GM12878 (cell line): Measurements from ENCODE around the gene NOCT. TPM values are rescaled to one million over a fixed set of nuclear protein-coding genes. Genes with fewer than 3 reads are reported as not detected.
"Not testable (repeated sequence)": the region's sequence is repeated elsewhere in the genome, so short reads cannot be mapped to it uniquely, and the experiment has no call there.

Experiments
- ATAC-seq: fragments of 200-7000 bp; cut with Tn5 transposase; 3 replicates; pipeline ENCODE4 v1.9.1; 2020; ENCODE audit warnings: mild to moderate bottlenecking, moderate library complexity
- BruUV-seq: library from RNA; stranded (reverse); fragments of 400-500 nt; replicated peaks from 2 replicates; lab custom pipeline; 2021; lab: Mats Ljungman, UMichigan
- CTCF ChIA-PET: fragments of 300-600 bp; sonication (Branson Sonifier 250); formaldehyde crosslinking; extraction: SDS; loops from one replicate; lab custom pipeline; 2021; ENCODE audit warnings: inconsistent platforms; lab: Yijun Ruan, JAX
- POLR2A ChIA-PET: fragments of 350-600 bp; formaldehyde crosslinking; extraction: SDS; loops from one replicate; lab custom pipeline; 2021; ENCODE audit warnings: inconsistent platforms; lab: Charles Lee
- RAD21 ChIA-PET: fragments of 300-600 bp; sonication (Branson Sonifier 250); formaldehyde crosslinking; loops from one replicate; lab custom pipeline; 2023; ENCODE audit warnings: antibody characterized with exemption; ENCODE audit not compliant: unreplicated experiment; lab: Charles Lee
- SMC1A ChIA-PET: fragments of 300-600 bp; sonication (Branson Sonifier 250); formaldehyde crosslinking; loops from one replicate; lab custom pipeline; 2023; ENCODE audit not compliant: unreplicated experiment, uncharacterized antibody; lab: Charles Lee
- DNase-seq: peaks from one replicate; pipeline ENCODE4 v3.0.0-alpha.2; 2011; ENCODE audit warnings: low read depth, low spot score
- FAIRE-seq: peaks from 3 replicates; lab custom pipeline; 2011; peaks lifted over from hg19 to GRCh38; lab: Jason Lieb, UNC
- H2AFZ ChIP-seq: 2 replicates; pipeline ENCODE4 v1.6.0; 2011; ENCODE audit warnings: low read depth, low read length, control low read depth; ENCODE audit not compliant: control insufficient read depth
- H3K27ac ChIP-seq: 2 replicates; pipeline ENCODE4 v1.5.1; 2011; ENCODE audit warnings: control low read depth; ENCODE audit not compliant: control insufficient read depth, insufficient read depth
- H3K27me3 ChIP-seq, 2 experiments: replicated peaks in 1 of 2; 2 replicates each; pipeline versions ENCODE4 v1.6.0 to v1.6.1; 2011; ENCODE audit warnings: low read length in 1 of 2; ENCODE audit not compliant: control insufficient read depth in 2 of 2, insufficient read depth in 2 of 2
- H3K36me3 ChIP-seq, 2 experiments: 2 replicates each; pipeline ENCODE4 v1.5.1; 2011; ENCODE audit warnings: low read length in 1 of 2; ENCODE audit not compliant: control insufficient read depth in 2 of 2, insufficient read depth in 2 of 2
- H3K4me1 ChIP-seq: 2 replicates; pipeline ENCODE4 v1.6.1; 2011; ENCODE audit warnings: mild to moderate bottlenecking, low read length, moderate library complexity, mixed read lengths; ENCODE audit not compliant: control insufficient read depth, insufficient read depth
- H3K4me2 ChIP-seq: 2 replicates; pipeline ENCODE4 v1.6.0; 2011; ENCODE audit warnings: control low read depth; ENCODE audit not compliant: control insufficient read depth, insufficient read depth
- H3K4me3 ChIP-seq: fragments of 200-600 bp; sonication (generic); 2 replicates; pipeline ENCODE4 v1.5.1; 2016
- H3K79me2 ChIP-seq: 2 replicates; pipeline ENCODE4 v1.6.0; 2011; ENCODE audit warnings: low read length; ENCODE audit not compliant: control insufficient read depth, insufficient read depth
- H3K9ac ChIP-seq: 2 replicates; pipeline ENCODE4 v1.8.0; 2011; ENCODE audit warnings: low read length, control low read depth, mixed read lengths; ENCODE audit not compliant: control insufficient read depth, insufficient read depth
- H3K9me3 ChIP-seq: replicated peaks from 3 replicates; pipeline ENCODE4 v1.5.1; 2011; ENCODE audit warnings: mild to moderate bottlenecking, low read length; ENCODE audit not compliant: control insufficient read depth, insufficient read depth
- H4K20me1 ChIP-seq: 2 replicates; pipeline ENCODE4 v1.6.0; 2011; ENCODE audit not compliant: control insufficient read depth, insufficient read depth
- CUX1 ChIP-seq: IDR thresholded peaks from 2 replicates; pipeline ENCODE4 v1.6.1; 2012; ENCODE audit warnings: improper control_type of control experiment, low read depth, low read length; ENCODE audit not compliant: insufficient replicate concordance
- MLLT1 ChIP-seq: fragments of 450-650 bp; IDR thresholded peaks from 2 replicates; pipeline ENCODE4 v1.6.1; 2016; ENCODE audit warnings: mild to moderate bottlenecking
- MTA2 ChIP-seq: fragments of 450-650 bp; IDR thresholded peaks from 2 replicates; pipeline ENCODE4 v1.6.1; 2016; ENCODE audit warnings: low read depth, mild to moderate bottlenecking, moderate library complexity
- POLR2A ChIP-seq: IDR thresholded peaks from 2 replicates; pipeline ENCODE4 v1.6.1; 2011; ENCODE audit warnings: low read depth, mild to moderate bottlenecking, low read length
- ZNF217 ChIP-seq: fragments of 450-650 bp; IDR thresholded peaks from 2 replicates; pipeline ENCODE4 v1.6.1; 2017; ENCODE audit warnings: antibody characterized with exemption, mild to moderate bottlenecking
- ZNF687 ChIP-seq: fragments of 450-650 bp; IDR thresholded peaks from 2 replicates; pipeline ENCODE4 v1.6.1; 2017; ENCODE audit warnings: mild to moderate bottlenecking, moderate library complexity
- WGBS: methylation state at CpG from one replicate; pipeline ENCODE4 v1.1.6; 2016; ENCODE audit warnings: low lambda C conversion rate; ENCODE audit not compliant: insufficient replicate concordance, insufficient coverage; ENCODE audit errors: missing lambda C conversion rate; 5-methylcytosine and 5-hydroxymethylcytosine counted together
- in situ Hi-C: fragments of 300-500 bp; cut with MboI; formaldehyde crosslinking; loops from 9 replicates; pipeline ENCODE4 v1.14.3; 2018; ENCODE audit warnings: mixed read lengths
- intact Hi-C: fragments of 100-400 bp; cut with micrococcal nuclease; formaldehyde crosslinking; loops from one replicate; pipeline ENCODE4 v1.14.2; 2022; ENCODE audit not compliant: unreplicated experiment
- polyA plus RNA-seq, 11 experiments: library from polyadenylated mRNA; depleted of rRNA in 4 of 11; unstranded in 6 of 11; stranded (reverse) in 5 of 11; fragments of >200 nt; fragmentation: Nextera tagmentation in 4 of 11; fragmentation: Illumina TruSeq in 1 of 11; extraction: Ambion mirVana in 4 of 11; extraction: Trizol in 1 of 11; gene quantifications; 1 replicate in 1 of 11; 2 replicates in 10 of 11; pipeline versions ENCODE4 v1.2.1 to v1.2.3, GENCODE V29; 2011 to 2016; ENCODE audit warnings: inconsistent platforms in 2 of 11, missing spikeins in 2 of 11, low read depth in 1 of 11
- total RNA-seq, 4 experiments: library from RNA; depleted of rRNA in 3 of 4; stranded (reverse); fragments of >200 nt in 3 of 4; fragmentation: Illumina TruSeq in 1 of 4; extraction: Trizol in 1 of 4; gene quantifications; 2 replicates each; pipeline versions ENCODE4 v1.2.1 to v1.2.3, GENCODE V29; 2013 to 2021

The NOCT gene
- total and polyA plus RNA-seq, 10 of the 15 experiments (the other 5 are each of a cell fraction or from before 2014, with no cell fraction given), result 1.4 to 17.6 (median 8.1) TPM

GRCh38 chr4:138999666-139000065, 15.9 kb upstream of the NOCT start (continued):
- no peak for TF ChIP-seq CUX1
- TF ChIP-seq POLR2A, result no peak
- no peak for TF ChIP-seq ZNF687
- TF ChIP-seq MTA2, result no peak
- no peak for TF ChIP-seq MLLT1
- TF ChIP-seq ZNF217, result no peak
- TF ChIP-seq, all 136 proteins: peak for 0

- H3K27ac ChIP-seq, H3K27me3 ChIP-seq, FAIRE-seq, H3K36me3 ChIP-seq, ATAC-seq, H3K4me2 ChIP-seq, SMC1A ChIA-PET, POLR2A ChIA-PET, H3K4me1 ChIP-seq, DNase-seq, intact Hi-C loops, in situ Hi-C loops, H4K20me1 ChIP-seq, BruUV-seq, H3K4me3 ChIP-seq, H3K9ac ChIP-seq, RAD21 ChIA-PET, H2AFZ ChIP-seq, H3K79me2 ChIP-seq, H3K9me3 ChIP-seq: not testable (repeated sequence)
- WGBS, result 58% methylated on average over 5 of the region's 5 CpGs
- CTCF ChIA-PET, result interaction anchor here (1.0 kb wide), 1 partner anchor 129 kb away, joined by 4 read pairs; no protein-coding TSS in a partner anchor
These were observed 15.4 kb upstream of the NOCT start for GRCh38 chr4:139000134-139000533.
